Mesenchymal stem cell (in vitro differentiated cells and primary cell): ENCODE measurements around the gene PSMB4.
"Not testable (repeated sequence)": the region's sequence is repeated elsewhere in the genome, so short reads cannot be mapped to it uniquely, and the experiment has no call there.

Experiments used
- DNase-seq: peaks from one replicate; pipeline ENCODE4 v3.0.0-alpha.2; 2013
- H2AFZ ChIP-seq: one replicate; pipeline ENCODE4 v1.6.1; 2013; ENCODE audit warnings: low read depth, mild to moderate bottlenecking, control low read depth, inconsistent platforms, low read length, moderate library complexity
- H2AK5ac ChIP-seq: 2 replicates; pipeline ENCODE4 v1.6.1; 2013; ENCODE audit warnings: low read length, moderate library complexity, mild to moderate bottlenecking, inconsistent platforms; ENCODE audit not compliant: severe bottlenecking
- H2BK120ac ChIP-seq: one replicate; pipeline ENCODE4 v1.6.1; 2013; ENCODE audit warnings: low read depth, mild to moderate bottlenecking, inconsistent platforms, low read length, moderate library complexity
- H2BK12ac ChIP-seq, 2 experiments: one replicate each; pipeline ENCODE4 v1.6.1; 2013; ENCODE audit warnings: inconsistent platforms in 2 of 2, low read length in 2 of 2, mild to moderate bottlenecking in 2 of 2, moderate library complexity in 2 of 2, control low read depth in 1 of 2
- H2BK15ac ChIP-seq: one replicate; pipeline ENCODE4 v1.6.1; 2013; ENCODE audit warnings: mild to moderate bottlenecking, low read depth, inconsistent platforms; ENCODE audit not compliant: poor library complexity, severe bottlenecking
- H2BK5ac ChIP-seq: 2 replicates; pipeline ENCODE4 v1.6.1; 2013; ENCODE audit warnings: low read depth, mild to moderate bottlenecking, low read length, control low read depth, inconsistent platforms; ENCODE audit not compliant: poor library complexity, severe bottlenecking
- H3K14ac ChIP-seq, 2 experiments: one replicate each; pipeline ENCODE4 v1.6.1; 2013; ENCODE audit warnings: inconsistent platforms in 2 of 2, low read length in 2 of 2, control low read depth in 1 of 2, mild to moderate bottlenecking in 1 of 2, moderate library complexity in 1 of 2
- H3K18ac ChIP-seq, 2 experiments: one replicate each; pipeline ENCODE4 v1.6.1; 2013; ENCODE audit warnings: inconsistent platforms in 2 of 2, low read length in 2 of 2, control low read depth in 1 of 2, low read depth in 1 of 2, mild to moderate bottlenecking in 1 of 2
- H3K23ac ChIP-seq, 2 experiments: one replicate each; pipeline ENCODE4 v1.6.1; 2013; ENCODE audit warnings: inconsistent platforms in 2 of 2, low read length in 2 of 2, mild to moderate bottlenecking in 2 of 2, moderate library complexity in 2 of 2, control low read depth in 1 of 2
- H3K27ac ChIP-seq: 2 replicates; pipeline ENCODE4 v1.5.1; 2013; ENCODE audit warnings: mild to moderate bottlenecking, moderate library complexity, low read length, control low read depth, inconsistent platforms; ENCODE audit not compliant: poor library complexity, severe bottlenecking
- H3K27me3 ChIP-seq, 2 experiments: 2 replicates each; pipeline versions ENCODE4 v1.6.1 to v1.7.0; 2013; ENCODE audit warnings: low read length in 2 of 2, mild to moderate bottlenecking in 2 of 2, moderate library complexity in 2 of 2, control low read depth in 1 of 2, inconsistent platforms in 1 of 2; ENCODE audit not compliant: control insufficient read depth in 1 of 2, insufficient read depth in 1 of 2
- H3K36me3 ChIP-seq, 2 experiments: 2 replicates each; pipeline versions ENCODE4 v1.6.1 to v1.7.0; 2013; ENCODE audit warnings: low read length in 2 of 2, control low read depth in 1 of 2, inconsistent platforms in 1 of 2, low read depth in 1 of 2, mild to moderate bottlenecking in 1 of 2; ENCODE audit not compliant: insufficient read depth in 2 of 2, control insufficient read depth in 1 of 2
- H3K4ac ChIP-seq, 2 experiments: one replicate each; pipeline ENCODE4 v1.6.1; 2013; ENCODE audit warnings: inconsistent platforms in 2 of 2, low read length in 2 of 2, mild to moderate bottlenecking in 2 of 2, moderate library complexity in 2 of 2, control low read depth in 1 of 2, low read depth in 1 of 2
- H3K4me1 ChIP-seq: 2 replicates; pipeline ENCODE4 v1.6.1; 2013; ENCODE audit warnings: low read depth, low read length, control low read depth; ENCODE audit not compliant: control insufficient read depth, insufficient read depth
- H3K4me2 ChIP-seq: 2 replicates; pipeline ENCODE4 v1.6.1; 2013; ENCODE audit warnings: low read length, mild to moderate bottlenecking, inconsistent platforms; ENCODE audit not compliant: poor library complexity, severe bottlenecking
- H3K4me3 ChIP-seq, 2 experiments: 2 replicates each; pipeline versions ENCODE4 v1.5.1 to v1.7.0; 2013; ENCODE audit warnings: low read length in 2 of 2, mild to moderate bottlenecking in 2 of 2, control low read depth in 1 of 2, low read depth in 1 of 2; ENCODE audit not compliant: insufficient read depth in 1 of 2
- H3K79me1 ChIP-seq: replicated peaks from 2 replicates; pipeline ENCODE4 v1.6.1; 2013; ENCODE audit warnings: mild to moderate bottlenecking, control low read depth, low read length, inconsistent platforms; ENCODE audit not compliant: poor library complexity, severe bottlenecking
- H3K9ac ChIP-seq: 2 replicates; pipeline ENCODE4 v1.7.0; 2013; ENCODE audit warnings: mild to moderate bottlenecking, low read length, moderate library complexity
- H3K9me3 ChIP-seq: 2 replicates; pipeline ENCODE4 v1.7.0; 2013; ENCODE audit warnings: mild to moderate bottlenecking, low read length; ENCODE audit not compliant: control insufficient read depth
- H4K8ac ChIP-seq: one replicate; pipeline ENCODE4 v1.6.1; 2013; ENCODE audit warnings: inconsistent platforms, mild to moderate bottlenecking, low read length, moderate library complexity
- H4K91ac ChIP-seq: one replicate; pipeline ENCODE4 v1.6.1; 2013; ENCODE audit warnings: mild to moderate bottlenecking, low read length, inconsistent platforms
- WGBS: methylation state at CpG from one replicate; pipeline ENCODE4 v1.1.7; 2013; ENCODE audit warnings: mixed read lengths; 5-methylcytosine and 5-hydroxymethylcytosine counted together

PSMB4 gene

GRCh38 chr1:151391079-151391563 is 8.3 kb upstream of the PSMB4 start:
- Histone ChIP-seq H2AFZ (no peak overlapping the region), H2BK120ac (no peak overlapping the region), H4K8ac (no peak overlapping the region), H2BK12ac (no peak overlapping the region), H3K27me3 (no peaks in the 10 kb centered on the region), H2BK5ac (no peak overlapping the region), H2AK5ac (no peak overlapping the region), H3K9me3 (no peaks in the 10 kb centered on the region), H3K36me3 (no peaks in the 10 kb centered on the region), H3K23ac (no peak overlapping the region), H3K27ac (no peak overlapping the region), H3K4me3 (no peak overlapping the region), H3K18ac (no peak overlapping the region), H4K91ac (no peak overlapping the region), H3K4me1 (no peaks in the 10 kb centered on the region), H3K4me2 (no peak overlapping the region), H2BK15ac (no peak overlapping the region), H3K79me1 (no peaks in the 10 kb centered on the region), H3K14ac (no peak overlapping the region), H3K9ac (no peak overlapping the region), H3K4ac (no peak overlapping the region)
- 80% methylated on average over 1 of the region's 3 CpGs for WGBS
- no peak for DNase-seq

DNA sequence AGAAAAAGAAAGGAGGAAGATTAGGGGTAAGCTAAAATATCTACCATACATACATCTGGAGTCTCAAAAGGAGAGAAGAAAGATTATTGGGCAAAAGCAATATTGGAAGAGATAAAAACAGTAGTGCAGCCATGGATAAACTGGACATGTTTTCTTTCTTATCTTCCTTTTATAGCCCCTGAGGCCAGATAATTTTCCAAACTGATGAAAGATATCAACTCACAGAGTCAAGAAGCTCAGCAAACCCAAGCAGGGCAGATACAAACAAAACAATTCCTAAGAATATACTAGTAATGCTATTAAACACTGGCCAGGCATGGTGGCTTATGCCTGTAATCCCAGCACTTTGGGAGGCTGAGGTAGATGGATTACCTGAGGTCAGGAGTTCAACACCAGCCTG is 5.8 kb upstream of the PSMB4 start:
- no peaks in the 10 kb centered on the region for H3K27me3 ChIP-seq

GRCh38 chr1:151396265-151396664 is 3.1 kb upstream of the PSMB4 start:
- not testable (repeated sequence) for H3K4me3 ChIP-seq, H3K4ac ChIP-seq
- 93% methylated on average over 3 of the region's 5 CpGs for WGBS

More for the DNA sequence above, 5.8 kb upstream of the PSMB4 start:
- H4K91ac ChIP-seq = no peak overlapping the region
- no peaks in the 10 kb centered on the region for H3K9me3 ChIP-seq
- no peak overlapping the region for H3K18ac ChIP-seq
- no peak overlapping the region for H2AFZ ChIP-seq
- H2BK15ac ChIP-seq = no peak overlapping the region
- no peak overlapping the region for H2BK5ac ChIP-seq
- no peak overlapping the region for H3K4me2 ChIP-seq
- no peak overlapping the region for H4K8ac ChIP-seq
- no peak overlapping the region for H3K4ac ChIP-seq
- DNase-seq = no peak
- no peak overlapping the region for H3K27ac ChIP-seq
- H3K36me3 ChIP-seq = no peaks in the 10 kb centered on the region
- H3K4me1 ChIP-seq = no peaks in the 10 kb centered on the region
- no peak overlapping the region for H3K4me3 ChIP-seq
- no peak overlapping the region for H3K14ac ChIP-seq
- H3K23ac ChIP-seq = no peak overlapping the region
- H2BK12ac ChIP-seq = no peak overlapping the region
- H2AK5ac ChIP-seq = no peak overlapping the region
- no peaks in the 10 kb centered on the region for H3K79me1 ChIP-seq
- H2BK120ac ChIP-seq = no peak overlapping the region
- no peak overlapping the region for H3K9ac ChIP-seq

GRCh38 chr1:151401125-151401788 is 1.9 kb downstream of the PSMB4 start:
- Histone ChIP-seq H4K8ac (no peak overlapping the region), H2BK12ac (no peak overlapping the region), H3K79me1 (peaks cover 13% of the 10 kb centered on the region), H2BK15ac (no peak overlapping the region), H2BK120ac (no peak overlapping the region), H3K4me3 (peak overlapping the region in 1 of 2 experiments; percentile 94), H3K14ac (no peak overlapping the region), H3K4ac (no peak overlapping the region), H3K9ac (peak overlapping the region; percentile 96), H3K36me3 (peaks cover 26 to 53% of the 10 kb centered on the region in 2 experiments), H3K27me3 (no peaks in the 10 kb centered on the region), H2BK5ac (no peak overlapping the region), H3K23ac (no peak overlapping the region), H3K18ac (no peak overlapping the region), H3K27ac (no peak overlapping the region), H2AK5ac (no peak overlapping the region), H3K9me3 (no peaks in the 10 kb centered on the region), H4K91ac (no peak overlapping the region), H2AFZ (no peak overlapping the region), H3K4me2 (no peak overlapping the region), H3K4me1 (peaks cover 4% of the 10 kb centered on the region)
- WGBS = 94% methylated on average over 13 of the region's 13 CpGs
- peak; percentile 49 for DNase-seq

More at GRCh38 chr1:151396265-151396664, 3.1 kb upstream of the PSMB4 start:
- not testable (repeated sequence) for H2AK5ac ChIP-seq, H2BK120ac ChIP-seq, H3K4me2 ChIP-seq, H2BK5ac ChIP-seq, H3K4me1 ChIP-seq, H2BK15ac ChIP-seq, H2AFZ ChIP-seq, H3K27me3 ChIP-seq, H3K18ac ChIP-seq, H3K36me3 ChIP-seq, H3K9me3 ChIP-seq, H3K9ac ChIP-seq, H3K14ac ChIP-seq, H3K27ac ChIP-seq, DNase-seq, H4K8ac ChIP-seq, H2BK12ac ChIP-seq, H4K91ac ChIP-seq, H3K79me1 ChIP-seq, H3K23ac ChIP-seq
